Neural progenitor cell (in vitro differentiated cells): Measurements from ENCODE around the gene AGAP9. TPM values are rescaled to one million over a fixed set of nuclear protein-coding genes. Genes with fewer than 3 reads are reported as not detected.
"Not testable (repeated sequence)": the region's sequence is repeated elsewhere in the genome, so short reads cannot be mapped to it uniquely, and the experiment has no call there.

Experiments
- DNase-seq: peaks from one replicate; pipeline ENCODE4 v3.0.0-alpha.2; 2016; ENCODE audit warnings: low spot score
- H2AFZ ChIP-seq: fragments of 200-600 bp; sonication (generic); replicated peaks from 2 replicates; pipeline ENCODE4 v1.6.1; 2016; ENCODE audit warnings: antibody characterized with exemption
- H3F3A ChIP-seq: fragments of 200-600 bp; sonication (generic); 2 replicates; pipeline ENCODE4 v1.6.1; 2016; ENCODE audit warnings: antibody characterized with exemption, low read depth
- H3K27ac ChIP-seq: fragments of 200-600 bp; sonication (generic); 2 replicates; pipeline ENCODE4 v1.5.1; 2016; ENCODE audit warnings: mild to moderate bottlenecking
- H3K27me3 ChIP-seq: fragments of 200-600 bp; sonication (generic); 2 replicates; pipeline ENCODE4 v1.6.1; 2016; ENCODE audit warnings: mild to moderate bottlenecking, moderate library complexity
- H3K36me3 ChIP-seq: fragments of 200-600 bp; sonication (generic); 2 replicates; pipeline ENCODE4 v1.5.1; 2016
- H3K4me1 ChIP-seq: fragments of 200-600 bp; sonication (generic); 2 replicates; pipeline ENCODE4 v1.6.1; 2016; ENCODE audit warnings: mixed run types
- H3K4me2 ChIP-seq: fragments of 200-600 bp; sonication (generic); 2 replicates; pipeline ENCODE4 v1.6.1; 2016
- H3K4me3 ChIP-seq: fragments of 200-600 bp; sonication (generic); 2 replicates; pipeline ENCODE4 v1.5.1; 2016
- H3K79me2 ChIP-seq: fragments of 200-600 bp; sonication (generic); 2 replicates; pipeline ENCODE4 v1.6.1; 2016; ENCODE audit warnings: low read depth
- H3K9ac ChIP-seq: fragments of 200-600 bp; sonication (generic); 2 replicates; pipeline ENCODE4 v1.6.1; 2016
- H3K9me3 ChIP-seq: fragments of 200-600 bp; sonication (generic); 2 replicates; pipeline ENCODE4 v1.5.1; 2016; ENCODE audit warnings: low read depth
- H4K20me1 ChIP-seq: fragments of 200-600 bp; sonication (generic); 2 replicates; pipeline ENCODE4 v1.6.1; 2016; ENCODE audit warnings: low read depth
- H3K27ac Mint-ChIP-seq: 3 replicates; pipeline ENCODE4 v1.8.0; 2021; ENCODE audit warnings: mixed read lengths
- H3K27me3 Mint-ChIP-seq: 2 replicates; pipeline ENCODE4 v1.8.0; 2022; ENCODE audit warnings: low read depth, mild to moderate bottlenecking, inconsistent platforms, moderate library complexity, mixed read lengths; ENCODE audit not compliant: insufficient read depth
- H3K36me3 Mint-ChIP-seq: 3 replicates; pipeline ENCODE4 v1.8.0; 2021; ENCODE audit warnings: mixed read lengths
- H3K4me1 Mint-ChIP-seq: 3 replicates; pipeline ENCODE4 v1.8.0; 2021; ENCODE audit warnings: mixed read lengths
- H3K4me3 Mint-ChIP-seq: 3 replicates; pipeline ENCODE4 v1.8.0; 2021; ENCODE audit warnings: mild to moderate bottlenecking, moderate library complexity, mixed read lengths
- H3K9me3 Mint-ChIP-seq: 3 replicates; pipeline ENCODE4 v1.8.0; 2020; ENCODE audit warnings: mixed read lengths
- total RNA-seq: library from RNA; depleted of rRNA; stranded (reverse); fragments of >200 nt; gene quantifications from 2 replicates; pipeline ENCODE4 v1.2.3, GENCODE V29; 2015; ENCODE audit warnings: low replicate concordance

The AGAP9 gene
- total RNA-seq, 1 donor from 2014 or later = 11.5 TPM

GRCh38 chr10:47482367-47482766 lies 41.1 kb downstream of the AGAP9 start:
- H2AFZ ChIP-seq, H3K27ac ChIP-seq, H3K4me2 ChIP-seq, H3K9me3 Mint-ChIP-seq, H3K4me3 ChIP-seq, H3K4me1 Mint-ChIP-seq, DNase-seq, H3K36me3 Mint-ChIP-seq, H3K27me3 ChIP-seq, H3K9me3 ChIP-seq, H3K36me3 ChIP-seq, H3F3A ChIP-seq, H4K20me1 ChIP-seq, H3K4me3 Mint-ChIP-seq, H3K27me3 Mint-ChIP-seq, H3K9ac ChIP-seq, H3K79me2 ChIP-seq, H3K4me1 ChIP-seq, H3K27ac Mint-ChIP-seq: not testable (repeated sequence)

DNA sequence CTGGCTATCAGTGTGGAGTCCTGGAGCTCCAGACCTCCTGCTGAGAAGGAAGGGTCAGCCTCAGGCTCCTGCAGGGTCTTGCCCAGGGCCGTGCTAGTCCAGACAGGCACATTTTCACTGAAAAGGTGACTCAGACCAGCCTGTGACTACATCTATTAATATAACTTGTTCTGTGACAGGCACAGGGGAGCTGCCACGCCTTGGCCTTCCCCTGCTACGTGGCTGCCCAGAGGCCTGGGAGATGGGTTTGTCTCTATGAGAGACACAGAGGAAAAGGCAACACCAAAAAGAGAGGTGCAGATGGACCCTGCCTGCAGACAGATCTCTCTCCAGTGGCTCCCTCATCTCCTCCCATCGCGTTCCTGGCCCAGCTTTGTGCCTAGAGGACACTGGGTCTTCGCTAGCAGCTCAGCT lies 41.7 kb downstream of the AGAP9 start:
- not testable (repeated sequence) for H3K4me3 Mint-ChIP-seq, H3K79me2 ChIP-seq

DNA sequence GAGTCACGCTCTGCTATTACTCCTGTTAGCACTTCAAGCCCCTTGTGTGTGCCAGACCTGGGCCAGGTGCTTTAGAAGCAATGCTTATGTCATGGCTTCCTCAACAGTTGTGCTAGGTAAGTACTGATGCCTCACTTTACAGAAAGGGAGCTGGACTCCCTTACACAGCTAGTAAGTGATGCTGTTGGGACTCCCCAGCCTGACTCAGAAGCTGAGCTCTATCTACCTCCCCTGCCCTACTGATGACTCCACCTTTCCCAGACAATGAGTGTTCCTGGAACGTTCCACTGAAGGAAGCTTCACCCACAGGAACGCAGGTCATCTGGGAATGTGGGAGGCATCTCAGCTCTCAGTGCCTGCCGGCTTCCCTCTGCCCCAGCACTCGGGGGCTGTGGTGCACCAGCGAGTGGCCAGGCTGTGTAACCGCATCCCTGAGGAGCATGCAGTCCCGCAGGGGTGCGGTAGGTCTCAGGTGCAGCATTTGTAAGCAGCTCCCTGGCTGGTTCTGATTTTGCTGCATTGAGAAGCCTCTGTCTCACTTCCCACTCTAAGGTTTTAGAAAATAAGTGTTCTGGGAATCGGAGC lies 42.2 kb downstream of the AGAP9 start:
- not testable (repeated sequence) for H3K4me2 ChIP-seq, H3K27me3 ChIP-seq, H3K9me3 ChIP-seq, H3K4me1 Mint-ChIP-seq, H3K4me3 Mint-ChIP-seq, H3K27ac ChIP-seq, H3K79me2 ChIP-seq, H3K36me3 ChIP-seq, H3K4me3 ChIP-seq, H4K20me1 ChIP-seq, H3K27ac Mint-ChIP-seq, H3F3A ChIP-seq, H3K9me3 Mint-ChIP-seq, H3K9ac ChIP-seq, H3K36me3 Mint-ChIP-seq, H3K4me1 ChIP-seq, DNase-seq, H3K27me3 Mint-ChIP-seq, H2AFZ ChIP-seq

More for the DNA sequence above, 41.7 kb downstream of the AGAP9 start:
- not testable (repeated sequence) for H3K27ac ChIP-seq, H3K27ac Mint-ChIP-seq, H3K27me3 Mint-ChIP-seq, H3K4me1 ChIP-seq, H3K36me3 Mint-ChIP-seq, H4K20me1 ChIP-seq, H3K4me1 Mint-ChIP-seq, H3K36me3 ChIP-seq, DNase-seq, H3K9me3 ChIP-seq, H2AFZ ChIP-seq, H3K9me3 Mint-ChIP-seq, H3K4me3 ChIP-seq, H3F3A ChIP-seq, H3K4me2 ChIP-seq, H3K9ac ChIP-seq, H3K27me3 ChIP-seq

- not testable (repeated sequence) for H3K9me3 Mint-ChIP-seq, H3K9ac ChIP-seq, H3K4me1 Mint-ChIP-seq, H3K4me2 ChIP-seq, H3K4me3 Mint-ChIP-seq, H3K27ac ChIP-seq, H3K27me3 Mint-ChIP-seq, H4K20me1 ChIP-seq, H3K27me3 ChIP-seq, DNase-seq, H3F3A ChIP-seq, H3K9me3 ChIP-seq, H3K79me2 ChIP-seq, H3K36me3 ChIP-seq, H2AFZ ChIP-seq, H3K36me3 Mint-ChIP-seq, H3K4me3 ChIP-seq, H3K27ac Mint-ChIP-seq, H3K4me1 ChIP-seq
Observed at GRCh38 chr10:47480133-47480532, 43.3 kb downstream of the AGAP9 start.

DNA sequence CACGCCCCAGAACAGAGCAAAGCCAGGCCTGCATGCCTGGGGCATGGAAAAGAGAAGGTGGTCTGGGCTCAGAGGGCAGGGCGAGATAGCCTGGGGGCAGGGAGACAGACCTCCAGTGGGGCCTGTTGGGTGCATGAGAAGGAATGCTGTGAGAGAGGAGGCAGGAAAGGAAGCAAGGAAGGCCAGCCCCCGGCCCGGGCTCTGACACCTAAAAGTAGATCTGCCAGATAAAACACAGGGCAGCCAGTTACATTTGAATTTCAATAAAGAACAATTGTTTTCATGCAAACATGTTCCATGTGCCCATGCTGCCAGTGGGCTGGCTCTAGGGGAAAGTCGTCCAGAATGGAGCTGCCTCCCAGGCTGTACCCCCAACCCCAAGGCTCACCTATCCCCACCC lies 45.3 kb downstream of the AGAP9 start:
- not testable (repeated sequence) for H3K27me3 ChIP-seq, H3K36me3 Mint-ChIP-seq, H3K79me2 ChIP-seq, H3K4me1 Mint-ChIP-seq, H3K4me2 ChIP-seq, H3K9me3 ChIP-seq, H4K20me1 ChIP-seq, H3K9ac ChIP-seq, H3K4me1 ChIP-seq, H3K4me3 Mint-ChIP-seq, H3K4me3 ChIP-seq, H2AFZ ChIP-seq, H3K27me3 Mint-ChIP-seq, H3K27ac ChIP-seq, DNase-seq, H3F3A ChIP-seq, H3K9me3 Mint-ChIP-seq, H3K27ac Mint-ChIP-seq, H3K36me3 ChIP-seq

- not testable (repeated sequence) for H3F3A ChIP-seq
Observed at GRCh38 chr10:47477078-47477477, 46.4 kb downstream of the AGAP9 start.

GRCh38 chr10:47475101-47475500 lies 48.3 kb downstream of the AGAP9 start:
- not testable (repeated sequence) for DNase-seq, H3K4me3 Mint-ChIP-seq, H3K4me2 ChIP-seq, H3K9me3 Mint-ChIP-seq, H2AFZ ChIP-seq, H3K27me3 ChIP-seq, H3K4me1 ChIP-seq, H3K36me3 ChIP-seq, H3F3A ChIP-seq, H3K9me3 ChIP-seq, H4K20me1 ChIP-seq, H3K79me2 ChIP-seq, H3K36me3 Mint-ChIP-seq, H3K27ac ChIP-seq, H3K9ac ChIP-seq, H3K4me3 ChIP-seq, H3K27ac Mint-ChIP-seq, H3K27me3 Mint-ChIP-seq, H3K4me1 Mint-ChIP-seq

More at GRCh38 chr10:47477078-47477477, 46.4 kb downstream of the AGAP9 start:
- H3K4me1 ChIP-seq, H3K27ac Mint-ChIP-seq, H3K4me3 Mint-ChIP-seq, H3K36me3 Mint-ChIP-seq, H4K20me1 ChIP-seq, H2AFZ ChIP-seq, H3K27ac ChIP-seq, H3K27me3 Mint-ChIP-seq, H3K4me3 ChIP-seq, H3K79me2 ChIP-seq, H3K9me3 Mint-ChIP-seq, H3K9ac ChIP-seq, H3K4me2 ChIP-seq, H3K27me3 ChIP-seq, H3K9me3 ChIP-seq, H3K4me1 Mint-ChIP-seq, H3K36me3 ChIP-seq, DNase-seq: not testable (repeated sequence)

- H3K9me3 Mint-ChIP-seq, H2AFZ ChIP-seq, H3K36me3 ChIP-seq, H3K27me3 Mint-ChIP-seq, H3K4me1 ChIP-seq, H3K4me1 Mint-ChIP-seq, H3K27me3 ChIP-seq, H3K4me3 ChIP-seq, H3K9ac ChIP-seq, H3K4me3 Mint-ChIP-seq, H3K4me2 ChIP-seq, H4K20me1 ChIP-seq, H3F3A ChIP-seq, H3K9me3 ChIP-seq, H3K79me2 ChIP-seq, H3K27ac ChIP-seq, DNase-seq, H3K36me3 Mint-ChIP-seq, H3K27ac Mint-ChIP-seq: not testable (repeated sequence)
Observed at GRCh38 chr10:47473516-47473915, 49.9 kb downstream of the AGAP9 start.
